ENCODE data around the gene MORN5. TPM values are rescaled to one million over a fixed set of nuclear protein-coding genes. Genes with fewer than 3 reads are reported as not detected.

Gene MORN5
- polyA plus RNA-seq, 2 of the 4 experiments (the other 2 are of a cell fraction), result not detected

DNA sequence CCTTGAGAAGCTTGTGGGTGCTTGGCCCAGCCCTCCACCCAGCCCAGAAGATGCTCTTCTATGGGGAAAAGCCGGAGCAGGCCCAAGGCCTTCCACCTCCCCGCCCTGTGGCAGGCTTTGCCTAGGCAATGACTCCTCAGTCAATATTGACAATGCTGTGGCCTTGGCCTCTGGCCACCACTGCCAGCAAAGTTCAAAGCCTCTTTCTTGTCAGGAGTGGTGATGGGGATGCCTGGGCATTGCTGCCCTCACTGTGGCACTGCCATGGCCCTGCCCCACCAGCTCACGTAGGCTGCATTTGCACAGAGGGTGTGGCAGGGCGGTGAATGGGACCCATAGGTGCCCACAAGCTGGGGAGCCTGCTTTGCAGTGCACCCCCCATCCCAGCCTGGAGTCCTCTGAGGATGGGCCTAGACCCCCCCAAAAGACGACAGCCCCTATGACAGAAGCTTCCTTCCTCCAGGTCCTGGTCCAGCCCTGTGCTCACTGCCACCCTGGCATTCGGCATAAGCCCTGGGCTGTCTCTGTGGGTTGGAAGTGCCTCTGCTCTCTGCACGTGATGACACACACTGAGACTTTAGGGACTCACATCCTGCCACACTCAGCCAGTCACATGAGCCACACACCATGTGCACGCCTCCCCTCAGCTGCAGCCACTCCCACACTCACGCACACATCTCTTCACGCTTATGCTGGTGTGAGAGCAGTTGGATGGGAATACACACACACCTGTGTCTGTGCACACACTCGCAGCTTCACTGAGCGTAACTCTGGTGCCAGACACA, 31.1 kb downstream of the MORN5 start:
- H3K9me3 ChIP-seq, result no peaks in the 10 kb centered on the region
- ChIA-PET POLR2A (no interaction called here), CTCF (interaction anchor here (0.6 to 1.5 kb wide), 4 partner anchors 22 to 580 kb away, joined by 3 to 5 read pairs (median 4); no protein-coding TSS in a partner anchor)
- FAIRE-seq (no peak), DNase-seq (ENCODE audit: low read depth in 1 of 2, low spot score in 1 of 2) (peak in 1 of 2 experiments; percentile 54), ATAC-seq (peak; percentile 46 to 62; a peak in 5 of 6 replicates)
- TF ChIP-seq, protein P1, sequence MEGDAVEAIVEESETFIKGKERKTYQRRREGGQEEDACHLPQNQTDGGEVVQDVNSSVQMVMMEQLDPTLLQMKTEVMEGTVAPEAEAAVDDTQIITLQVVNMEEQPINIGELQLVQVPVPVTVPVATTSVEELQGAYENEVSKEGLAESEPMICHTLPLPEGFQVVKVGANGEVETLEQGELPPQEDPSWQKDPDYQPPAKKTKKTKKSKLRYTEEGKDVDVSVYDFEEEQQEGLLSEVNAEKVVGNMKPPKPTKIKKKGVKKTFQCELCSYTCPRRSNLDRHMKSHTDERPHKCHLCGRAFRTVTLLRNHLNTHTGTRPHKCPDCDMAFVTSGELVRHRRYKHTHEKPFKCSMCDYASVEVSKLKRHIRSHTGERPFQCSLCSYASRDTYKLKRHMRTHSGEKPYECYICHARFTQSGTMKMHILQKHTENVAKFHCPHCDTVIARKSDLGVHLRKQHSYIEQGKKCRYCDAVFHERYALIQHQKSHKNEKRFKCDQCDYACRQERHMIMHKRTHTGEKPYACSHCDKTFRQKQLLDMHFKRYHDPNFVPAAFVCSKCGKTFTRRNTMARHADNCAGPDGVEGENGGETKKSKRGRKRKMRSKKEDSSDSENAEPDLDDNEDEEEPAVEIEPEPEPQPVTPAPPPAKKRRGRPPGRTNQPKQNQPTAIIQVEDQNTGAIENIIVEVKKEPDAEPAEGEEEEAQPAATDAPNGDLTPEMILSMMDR (IDR thresholded peaks at IDR 0.05), result no peak
- peaks cover 10% of the 10 kb centered on the region for H3K4me1 ChIP-seq
- 68% methylated on average over 12 of the region's 12 CpGs for WGBS (ENCODE audit: missing lambda C conversion rate)
- peak overlapping the region in 1 of 2 experiments; percentile 43; a peak in 2 of 6 replicates for H3K27ac ChIP-seq
- peak overlapping the region; percentile 42 for H3K4me2 ChIP-seq
- no peak overlapping the region for H3K4me3 ChIP-seq

DNA sequence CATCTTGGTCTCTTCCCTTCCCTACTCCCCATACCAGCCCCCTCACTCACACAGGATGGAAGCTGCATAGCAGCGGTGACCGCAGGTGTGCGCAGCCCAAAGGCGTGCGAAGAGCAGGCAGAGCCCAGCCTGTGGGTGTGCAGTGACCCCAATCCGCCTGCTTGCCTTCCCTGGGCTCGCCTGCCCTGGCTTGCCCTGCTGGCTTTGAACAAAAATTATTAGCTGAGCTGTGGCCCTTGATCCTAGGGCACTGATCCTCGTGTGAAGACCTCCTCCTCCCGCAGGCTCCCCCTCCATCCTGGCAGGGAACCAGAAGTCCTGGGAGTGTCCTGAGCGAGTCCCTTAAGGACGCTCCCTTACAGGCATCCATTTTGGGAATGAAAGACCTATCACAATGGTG, 31.9 kb downstream of the MORN5 start:
- H3K4me3 ChIP-seq, result no peak overlapping the region
- ATAC-seq (no peak; a peak in 1 of 6 replicates), DNase-seq (ENCODE audit: low read depth in 1 of 2, low spot score in 1 of 2) (no peak), FAIRE-seq (no peak)
- no peaks in the 10 kb centered on the region for H3K9me3 ChIP-seq
- H3K27ac ChIP-seq, result peak overlapping the region in 1 of 2 experiments; percentile 43; a peak in 1 of 6 replicates
- H3K4me2 ChIP-seq, result no peak overlapping the region
- ChIA-PET CTCF (interaction anchor here (0.6 to 1.5 kb wide), 5 partner anchors 23 to 580 kb away, joined by 3 to 5 read pairs (median 4); no protein-coding TSS in a partner anchor), POLR2A (no interaction called here)
- peaks cover 10% of the 10 kb centered on the region for H3K4me1 ChIP-seq
- TF ChIP-seq HDAC2 (IDR thresholded peaks at IDR 0.05) (no peak), CHD2 (IDR thresholded peaks at IDR 0.05; ENCODE audit: low read length, partially characterized antibody) (no peak), ZC3H11A (IDR thresholded peaks at IDR 0.05) (no peak), SREBF2 (IDR thresholded peaks at IDR 0.05) (no peak), KDM5A (IDR thresholded peaks at IDR 0.05) (no peak), RAD21 (conservative IDR thresholded peaks at IDR 0.05 in 1 of 2, IDR thresholded peaks at IDR 0.05 in 1 of 2) (no peak), MAFK (IDR thresholded peaks at IDR 0.05; ENCODE audit: partially characterized antibody) (no peak), CBX8 (IDR thresholded peaks at IDR 0.05) (no peak), FOXS1 (CRISPR knock-in tag; IDR thresholded peaks at IDR 0.05) (no peak), HOXB13 (CRISPR knock-in tag; IDR thresholded peaks at IDR 0.05; ENCODE audit: low read depth) (no peak), ZSCAN20 (CRISPR knock-in tag; IDR thresholded peaks at IDR 0.05) (no peak), RFX5 (IDR thresholded peaks at IDR 0.05) (no peak)
- TF ChIP-seq, protein P2, sequence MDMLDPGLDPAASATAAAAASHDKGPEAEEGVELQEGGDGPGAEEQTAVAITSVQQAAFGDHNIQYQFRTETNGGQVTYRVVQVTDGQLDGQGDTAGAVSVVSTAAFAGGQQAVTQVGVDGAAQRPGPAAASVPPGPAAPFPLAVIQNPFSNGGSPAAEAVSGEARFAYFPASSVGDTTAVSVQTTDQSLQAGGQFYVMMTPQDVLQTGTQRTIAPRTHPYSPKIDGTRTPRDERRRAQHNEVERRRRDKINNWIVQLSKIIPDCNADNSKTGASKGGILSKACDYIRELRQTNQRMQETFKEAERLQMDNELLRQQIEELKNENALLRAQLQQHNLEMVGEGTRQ (IDR thresholded peaks at IDR 0.05), result no peak
- TF ChIP-seq, protein P3, sequence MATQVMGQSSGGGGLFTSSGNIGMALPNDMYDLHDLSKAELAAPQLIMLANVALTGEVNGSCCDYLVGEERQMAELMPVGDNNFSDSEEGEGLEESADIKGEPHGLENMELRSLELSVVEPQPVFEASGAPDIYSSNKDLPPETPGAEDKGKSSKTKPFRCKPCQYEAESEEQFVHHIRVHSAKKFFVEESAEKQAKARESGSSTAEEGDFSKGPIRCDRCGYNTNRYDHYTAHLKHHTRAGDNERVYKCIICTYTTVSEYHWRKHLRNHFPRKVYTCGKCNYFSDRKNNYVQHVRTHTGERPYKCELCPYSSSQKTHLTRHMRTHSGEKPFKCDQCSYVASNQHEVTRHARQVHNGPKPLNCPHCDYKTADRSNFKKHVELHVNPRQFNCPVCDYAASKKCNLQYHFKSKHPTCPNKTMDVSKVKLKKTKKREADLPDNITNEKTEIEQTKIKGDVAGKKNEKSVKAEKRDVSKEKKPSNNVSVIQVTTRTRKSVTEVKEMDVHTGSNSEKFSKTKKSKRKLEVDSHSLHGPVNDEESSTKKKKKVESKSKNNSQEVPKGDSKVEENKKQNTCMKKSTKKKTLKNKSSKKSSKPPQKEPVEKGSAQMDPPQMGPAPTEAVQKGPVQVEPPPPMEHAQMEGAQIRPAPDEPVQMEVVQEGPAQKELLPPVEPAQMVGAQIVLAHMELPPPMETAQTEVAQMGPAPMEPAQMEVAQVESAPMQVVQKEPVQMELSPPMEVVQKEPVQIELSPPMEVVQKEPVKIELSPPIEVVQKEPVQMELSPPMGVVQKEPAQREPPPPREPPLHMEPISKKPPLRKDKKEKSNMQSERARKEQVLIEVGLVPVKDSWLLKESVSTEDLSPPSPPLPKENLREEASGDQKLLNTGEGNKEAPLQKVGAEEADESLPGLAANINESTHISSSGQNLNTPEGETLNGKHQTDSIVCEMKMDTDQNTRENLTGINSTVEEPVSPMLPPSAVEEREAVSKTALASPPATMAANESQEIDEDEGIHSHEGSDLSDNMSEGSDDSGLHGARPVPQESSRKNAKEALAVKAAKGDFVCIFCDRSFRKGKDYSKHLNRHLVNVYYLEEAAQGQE (IDR thresholded peaks at IDR 0.05), result no peak
- TF ChIP-seq, protein P4, sequence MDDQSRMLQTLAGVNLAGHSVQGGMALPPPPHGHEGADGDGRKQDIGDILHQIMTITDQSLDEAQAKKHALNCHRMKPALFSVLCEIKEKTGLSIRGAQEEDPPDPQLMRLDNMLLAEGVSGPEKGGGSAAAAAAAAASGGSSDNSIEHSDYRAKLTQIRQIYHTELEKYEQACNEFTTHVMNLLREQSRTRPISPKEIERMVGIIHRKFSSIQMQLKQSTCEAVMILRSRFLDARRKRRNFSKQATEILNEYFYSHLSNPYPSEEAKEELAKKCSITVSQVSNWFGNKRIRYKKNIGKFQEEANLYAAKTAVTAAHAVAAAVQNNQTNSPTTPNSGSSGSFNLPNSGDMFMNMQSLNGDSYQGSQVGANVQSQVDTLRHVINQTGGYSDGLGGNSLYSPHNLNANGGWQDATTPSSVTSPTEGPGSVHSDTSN (IDR thresholded peaks at IDR 0.05), result no peak
- TF ChIP-seq, protein P5, sequence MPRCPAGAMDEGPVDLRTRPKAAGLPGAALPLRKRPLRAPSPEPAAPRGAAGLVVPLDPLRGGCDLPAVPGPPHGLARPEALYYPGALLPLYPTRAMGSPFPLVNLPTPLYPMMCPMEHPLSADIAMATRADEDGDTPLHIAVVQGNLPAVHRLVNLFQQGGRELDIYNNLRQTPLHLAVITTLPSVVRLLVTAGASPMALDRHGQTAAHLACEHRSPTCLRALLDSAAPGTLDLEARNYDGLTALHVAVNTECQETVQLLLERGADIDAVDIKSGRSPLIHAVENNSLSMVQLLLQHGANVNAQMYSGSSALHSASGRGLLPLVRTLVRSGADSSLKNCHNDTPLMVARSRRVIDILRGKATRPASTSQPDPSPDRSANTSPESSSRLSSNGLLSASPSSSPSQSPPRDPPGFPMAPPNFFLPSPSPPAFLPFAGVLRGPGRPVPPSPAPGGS (IDR thresholded peaks at IDR 0.05), result no peak
- TF ChIP-seq, protein P6, sequence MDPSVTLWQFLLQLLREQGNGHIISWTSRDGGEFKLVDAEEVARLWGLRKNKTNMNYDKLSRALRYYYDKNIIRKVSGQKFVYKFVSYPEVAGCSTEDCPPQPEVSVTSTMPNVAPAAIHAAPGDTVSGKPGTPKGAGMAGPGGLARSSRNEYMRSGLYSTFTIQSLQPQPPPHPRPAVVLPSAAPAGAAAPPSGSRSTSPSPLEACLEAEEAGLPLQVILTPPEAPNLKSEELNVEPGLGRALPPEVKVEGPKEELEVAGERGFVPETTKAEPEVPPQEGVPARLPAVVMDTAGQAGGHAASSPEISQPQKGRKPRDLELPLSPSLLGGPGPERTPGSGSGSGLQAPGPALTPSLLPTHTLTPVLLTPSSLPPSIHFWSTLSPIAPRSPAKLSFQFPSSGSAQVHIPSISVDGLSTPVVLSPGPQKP (IDR thresholded peaks at IDR 0.05; ENCODE audit: low read depth, low read length), result no peak
- WGBS (ENCODE audit: missing lambda C conversion rate), result 82% methylated on average over 11 of the region's 11 CpGs
